HepG2 (cell line): Measurements from ENCODE around the gene AGRN. TPM values are rescaled to one million over a fixed set of nuclear protein-coding genes. Genes with fewer than 3 reads are reported as not detected.

Source experiments
- FIP1L1 ChIP-seq: fragments of 200-400 bp; formaldehyde crosslinking; IDR thresholded peaks from 2 replicates; pipeline ENCODE4 v1.6.1; 2018; ENCODE audit warnings: low read depth, mild to moderate bottlenecking, low read length, moderate library complexity, borderline replicate concordance; ENCODE audit not compliant: insufficient read depth
- FOXC1 ChIP-seq: sonication (generic); formaldehyde crosslinking; IDR thresholded peaks from 2 replicates; pipeline ENCODE4 v1.8.0; 2022; ENCODE audit warnings: mild to moderate bottlenecking, missing genetic modification reagents, borderline replicate concordance
- FOXO1 ChIP-seq: sonication (generic); formaldehyde crosslinking; IDR thresholded peaks from 2 replicates; pipeline ENCODE4 v1.4.0; 2020; ENCODE audit warnings: missing genetic modification reagents
- HOXD1 ChIP-seq: sonication (generic); formaldehyde crosslinking; IDR thresholded peaks from 2 replicates; pipeline ENCODE4 v1.5.0; 2020; ENCODE audit warnings: missing genetic modification reagents
- KDM5A ChIP-seq: fragments of 200-600 bp; sonication (generic); IDR thresholded peaks from 2 replicates; pipeline ENCODE4 v1.7.0; 2018; ENCODE audit warnings: antibody characterized with exemption, mild to moderate bottlenecking, low read length, borderline replicate concordance
- KDM6A ChIP-seq: IDR thresholded peaks from 2 replicates; pipeline ENCODE4 v1.6.1; 2016; ENCODE audit warnings: low read depth
- MTF2 ChIP-seq: sonication (generic); formaldehyde crosslinking; IDR thresholded peaks from 2 replicates; pipeline ENCODE4 v1.5.0; 2020; ENCODE audit warnings: missing genetic modification reagents, borderline replicate concordance
- NAIF1 ChIP-seq: sonication (generic); formaldehyde crosslinking; IDR thresholded peaks from 2 replicates; pipeline ENCODE4 v1.5.0; 2020; ENCODE audit warnings: mild to moderate bottlenecking, missing genetic modification reagents, borderline replicate concordance
- REPIN1 ChIP-seq: sonication (generic); formaldehyde crosslinking; IDR thresholded peaks from 2 replicates; pipeline ENCODE4 v1.8.0; 2022; ENCODE audit warnings: missing genetic modification reagents, low read depth, mild to moderate bottlenecking, borderline replicate concordance
- SP5 ChIP-seq: IDR thresholded peaks from 2 replicates; pipeline ENCODE4 v1.6.1; 2016; ENCODE audit warnings: low read depth, borderline replicate concordance
- STAT6 ChIP-seq: sonication (generic); formaldehyde crosslinking; IDR thresholded peaks from 2 replicates; pipeline ENCODE4 v1.4.0; 2020; ENCODE audit warnings: missing genetic modification reagents, mild to moderate bottlenecking, borderline replicate concordance
- ZNF232 ChIP-seq: sonication (generic); formaldehyde crosslinking; IDR thresholded peaks from 2 replicates; pipeline ENCODE4 v1.4.0; 2020; ENCODE audit warnings: missing genetic modification reagents, borderline replicate concordance
- ZNF678 ChIP-seq: sonication (generic); formaldehyde crosslinking; IDR thresholded peaks from 2 replicates; pipeline ENCODE4 v1.4.0; 2020; ENCODE audit warnings: mild to moderate bottlenecking, missing genetic modification reagents
- ZSCAN29 ChIP-seq: sonication (generic); formaldehyde crosslinking; conservative IDR thresholded peaks from 2 replicates; pipeline ENCODE4 v1.4.0; 2020; ENCODE audit warnings: mild to moderate bottlenecking, missing genetic modification reagents
- polyA plus RNA-seq, 8 experiments: library from polyadenylated mRNA; depleted of rRNA in 3 of 8; stranded (reverse) in 7 of 8; unstranded in 1 of 8; fragments of >200 nt; fragmentation: Illumina TruSeq in 4 of 8; extraction: Trizol in 4 of 8; gene quantifications; 2 replicates each; pipeline versions ENCODE4 v1.2.1 to v1.2.3, GENCODE V29; 2011 to 2016; ENCODE audit warnings: low read depth in 4 of 8, missing spikeins in 1 of 8, mixed read lengths in 1 of 8; ENCODE audit not compliant: insufficient read depth in 1 of 8
- total RNA-seq, 5 experiments: library from RNA; depleted of rRNA; stranded (reverse); fragments of >200 nt; fragmentation: Illumina TruSeq; extraction: Trizol; gene quantifications; 2 replicates each; pipeline ENCODE4 v1.2.3, GENCODE V29; 2016; ENCODE audit warnings: low read depth in 1 of 5
- TF ChIP-seq, protein P1 (sequence below): sonication (generic); formaldehyde crosslinking; IDR thresholded peaks from 2 replicates; pipeline ENCODE4 v1.5.0; 2020; ENCODE audit warnings: missing genetic modification reagents
- TF ChIP-seq, protein P2 (sequence below): sonication (generic); formaldehyde crosslinking; IDR thresholded peaks from 2 replicates; pipeline ENCODE4 v1.4.0; 2020; ENCODE audit warnings: missing genetic modification reagents

AGRN gene
- total and polyA plus RNA-seq, 2 of the 13 experiments (the other 11 are each of a cell fraction or from before 2014, with no cell fraction given), result 29.8 to 65.2 TPM

GRCh38 chr1:1000357-1001056 is 19.4 kb upstream of the AGRN start (continued):
- TF ChIP-seq KDM5A, result no peak
- TF ChIP-seq ZSCAN29 (CRISPR knock-in tag), result no peak; the same call in none of the 2 replicates
- 0 out of 2 replicates have a peak, but pooled peaks have one; percentile 17 for TF ChIP-seq FOXO1 (CRISPR knock-in tag)
- no peak; the same call in 1 of the 2 replicates for TF ChIP-seq NAIF1 (CRISPR knock-in tag)
- TF ChIP-seq, protein P1, sequence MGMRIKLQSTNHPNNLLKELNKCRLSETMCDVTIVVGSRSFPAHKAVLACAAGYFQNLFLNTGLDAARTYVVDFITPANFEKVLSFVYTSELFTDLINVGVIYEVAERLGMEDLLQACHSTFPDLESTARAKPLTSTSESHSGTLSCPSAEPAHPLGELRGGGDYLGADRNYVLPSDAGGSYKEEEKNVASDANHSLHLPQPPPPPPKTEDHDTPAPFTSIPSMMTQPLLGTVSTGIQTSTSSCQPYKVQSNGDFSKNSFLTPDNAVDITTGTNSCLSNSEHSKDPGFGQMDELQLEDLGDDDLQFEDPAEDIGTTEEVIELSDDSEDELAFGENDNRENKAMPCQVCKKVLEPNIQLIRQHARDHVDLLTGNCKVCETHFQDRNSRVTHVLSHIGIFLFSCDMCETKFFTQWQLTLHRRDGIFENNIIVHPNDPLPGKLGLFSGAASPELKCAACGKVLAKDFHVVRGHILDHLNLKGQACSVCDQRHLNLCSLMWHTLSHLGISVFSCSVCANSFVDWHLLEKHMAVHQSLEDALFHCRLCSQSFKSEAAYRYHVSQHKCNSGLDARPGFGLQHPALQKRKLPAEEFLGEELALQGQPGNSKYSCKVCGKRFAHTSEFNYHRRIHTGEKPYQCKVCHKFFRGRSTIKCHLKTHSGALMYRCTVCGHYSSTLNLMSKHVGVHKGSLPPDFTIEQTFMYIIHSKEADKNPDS (CRISPR knock-in tag), result peak; percentile 85; the same call in 1 of the 2 replicates
- TF ChIP-seq FOXC1, result peak; percentile 94
- no peak; the same call in 1 of the 2 replicates for TF ChIP-seq STAT6 (CRISPR knock-in tag)
- TF ChIP-seq HOXD1, result no peak
- no peak for TF ChIP-seq MTF2 (CRISPR knock-in tag)
- TF ChIP-seq ZNF678 (CRISPR knock-in tag), result peak; percentile 54; the same call in 1 of the 2 replicates
- TF ChIP-seq SP5 (CRISPR knock-in tag), result peak; percentile 68
- TF ChIP-seq, protein P2, sequence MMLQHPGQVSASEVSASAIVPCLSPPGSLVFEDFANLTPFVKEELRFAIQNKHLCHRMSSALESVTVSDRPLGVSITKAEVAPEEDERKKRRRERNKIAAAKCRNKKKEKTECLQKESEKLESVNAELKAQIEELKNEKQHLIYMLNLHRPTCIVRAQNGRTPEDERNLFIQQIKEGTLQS, result peak; percentile 100
- TF ChIP-seq FIP1L1, result no peak
- TF ChIP-seq KDM6A (CRISPR knock-in tag), result no peak
- TF ChIP-seq REPIN1 (CRISPR knock-in tag), result peak; percentile 68; the same call in 1 of the 2 replicates
- peak; percentile 75; the same call in 1 of the 2 replicates for TF ChIP-seq ZNF232 (CRISPR knock-in tag)
